Measurements from ENCODE around the gene PAPPA2. TPM values are rescaled to one million over a fixed set of nuclear protein-coding genes. Genes with fewer than 3 reads are reported as not detected.

PAPPA2 gene
- total RNA-seq, 1 donor from 2014 or later = not detected

GRCh38 chr1:176893625-176894352 is 430.8 kb downstream of the PAPPA2 start:
- Mint-ChIP-seq H3K9me3 (no peaks in the 10 kb centered on the region), H3K4me3 (no peak overlapping the region), H3K27ac (no peak overlapping the region), H3K36me3 (ENCODE audit: low read depth) (no peaks in the 10 kb centered on the region), H3K27me3 (peaks cover 12% of the 10 kb centered on the region), H3K4me1 (peaks cover 6% of the 10 kb centered on the region)
- ChIA-PET CTCF (no interaction called here), POLR2A (no interaction called here)
- DNase-seq (no peak), ATAC-seq (ENCODE audit: low read depth) (no peak)
- intact Hi-C loops (cut with micrococcal nuclease) = no loop called here
- no peak for TF ChIP-seq CTCF (IDR thresholded peaks at IDR 0.05)

- intact Hi-C loops (cut with micrococcal nuclease) = no loop called here
- H3K36me3 Mint-ChIP-seq (ENCODE audit: low read depth) = no peaks in the 10 kb centered on the region
- ChIA-PET CTCF (no interaction called here), POLR2A (no interaction called here)
- no peaks in the 10 kb centered on the region for H3K9me3 Mint-ChIP-seq
- peaks cover 12% of the 10 kb centered on the region for H3K27me3 Mint-ChIP-seq
- H3K4me1 Mint-ChIP-seq = peaks cover 6% of the 10 kb centered on the region
- no peak overlapping the region for H3K27ac Mint-ChIP-seq
- ATAC-seq (ENCODE audit: low read depth) = no peak
- TF ChIP-seq CTCF (IDR thresholded peaks at IDR 0.05) = no peak
- no peak for DNase-seq
- no peak overlapping the region for H3K4me3 Mint-ChIP-seq
Measured at GRCh38 chr1:176894450-176894849, 431.5 kb downstream of the PAPPA2 start.
